Keratinocyte (primary cell): ENCODE data around the gene TNNT1.

Experiments
- EZH2 ChIP-seq: IDR thresholded peaks from one replicate; pipeline ENCODE4 v1.6.1; 2012; ENCODE audit warnings: inconsistent platforms, mild to moderate bottlenecking, low read length, moderate library complexity
- TF ChIP-seq, protein P1 (sequence below), 3 experiments: IDR thresholded peaks in 1 of 3; conservative IDR thresholded peaks in 1 of 3; optimal IDR thresholded peaks in 1 of 3; 2 replicates in 2 of 3; 3 replicates in 1 of 3; pipeline versions ENCODE3 to v1.5.1; 2011; ENCODE audit warnings: low read length in 3 of 3, mild to moderate bottlenecking in 3 of 3, moderate library complexity in 2 of 3, control low read depth in 1 of 3, inconsistent platforms in 1 of 3; ENCODE audit not compliant: insufficient read depth in 2 of 3; ENCODE audit errors: extremely low read depth in 1 of 3

DNA sequence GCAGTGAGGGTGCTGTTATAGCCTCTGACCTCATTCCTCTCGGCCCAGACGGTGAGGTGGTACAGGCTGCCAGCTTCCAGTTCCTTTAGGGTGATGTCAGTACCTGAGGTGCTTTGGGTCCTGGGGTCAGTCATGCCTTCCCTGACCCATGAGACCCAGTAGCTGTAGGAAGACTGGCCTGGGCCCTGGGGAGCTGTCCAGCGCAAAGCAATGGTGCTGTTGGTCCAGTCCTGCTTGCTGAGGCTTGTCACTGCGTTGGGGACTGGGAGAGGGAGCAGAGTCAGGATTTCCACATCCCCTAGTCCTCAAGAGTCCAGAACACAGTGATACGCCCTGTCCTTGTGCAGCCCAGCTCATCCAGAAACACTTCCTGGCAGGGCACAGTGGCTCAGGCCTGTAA is 49.6 kb upstream of the TNNT1 start:
- TF ChIP-seq, protein P1, sequence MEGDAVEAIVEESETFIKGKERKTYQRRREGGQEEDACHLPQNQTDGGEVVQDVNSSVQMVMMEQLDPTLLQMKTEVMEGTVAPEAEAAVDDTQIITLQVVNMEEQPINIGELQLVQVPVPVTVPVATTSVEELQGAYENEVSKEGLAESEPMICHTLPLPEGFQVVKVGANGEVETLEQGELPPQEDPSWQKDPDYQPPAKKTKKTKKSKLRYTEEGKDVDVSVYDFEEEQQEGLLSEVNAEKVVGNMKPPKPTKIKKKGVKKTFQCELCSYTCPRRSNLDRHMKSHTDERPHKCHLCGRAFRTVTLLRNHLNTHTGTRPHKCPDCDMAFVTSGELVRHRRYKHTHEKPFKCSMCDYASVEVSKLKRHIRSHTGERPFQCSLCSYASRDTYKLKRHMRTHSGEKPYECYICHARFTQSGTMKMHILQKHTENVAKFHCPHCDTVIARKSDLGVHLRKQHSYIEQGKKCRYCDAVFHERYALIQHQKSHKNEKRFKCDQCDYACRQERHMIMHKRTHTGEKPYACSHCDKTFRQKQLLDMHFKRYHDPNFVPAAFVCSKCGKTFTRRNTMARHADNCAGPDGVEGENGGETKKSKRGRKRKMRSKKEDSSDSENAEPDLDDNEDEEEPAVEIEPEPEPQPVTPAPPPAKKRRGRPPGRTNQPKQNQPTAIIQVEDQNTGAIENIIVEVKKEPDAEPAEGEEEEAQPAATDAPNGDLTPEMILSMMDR (optimal IDR thresholded peaks at IDR 0.05 in 1 of 3, IDR thresholded peaks at IDR 0.05 in 1 of 3, conservative IDR thresholded peaks at IDR 0.05 in 1 of 3; ENCODE audit: extremely low read depth in 1 of 3, insufficient read depth in 2 of 3, low read length in 3 of 3), result no peak
- TF ChIP-seq EZH2, result no peak
